Fibroblast of skin of left quadriceps (primary cell): Measurements from ENCODE around the gene AAMP.
"Not testable (repeated sequence)": the region's sequence is repeated elsewhere in the genome, so short reads cannot be mapped to it uniquely, and the experiment has no call there.

Source experiments
- DNase-seq, 2 experiments: peaks; one replicate each; pipeline ENCODE4 v3.0.0-alpha.2; 2013; ENCODE audit warnings: low read depth in 2 of 2

The AAMP gene, protein sequence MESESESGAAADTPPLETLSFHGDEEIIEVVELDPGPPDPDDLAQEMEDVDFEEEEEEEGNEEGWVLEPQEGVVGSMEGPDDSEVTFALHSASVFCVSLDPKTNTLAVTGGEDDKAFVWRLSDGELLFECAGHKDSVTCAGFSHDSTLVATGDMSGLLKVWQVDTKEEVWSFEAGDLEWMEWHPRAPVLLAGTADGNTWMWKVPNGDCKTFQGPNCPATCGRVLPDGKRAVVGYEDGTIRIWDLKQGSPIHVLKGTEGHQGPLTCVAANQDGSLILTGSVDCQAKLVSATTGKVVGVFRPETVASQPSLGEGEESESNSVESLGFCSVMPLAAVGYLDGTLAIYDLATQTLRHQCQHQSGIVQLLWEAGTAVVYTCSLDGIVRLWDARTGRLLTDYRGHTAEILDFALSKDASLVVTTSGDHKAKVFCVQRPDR

DNA sequence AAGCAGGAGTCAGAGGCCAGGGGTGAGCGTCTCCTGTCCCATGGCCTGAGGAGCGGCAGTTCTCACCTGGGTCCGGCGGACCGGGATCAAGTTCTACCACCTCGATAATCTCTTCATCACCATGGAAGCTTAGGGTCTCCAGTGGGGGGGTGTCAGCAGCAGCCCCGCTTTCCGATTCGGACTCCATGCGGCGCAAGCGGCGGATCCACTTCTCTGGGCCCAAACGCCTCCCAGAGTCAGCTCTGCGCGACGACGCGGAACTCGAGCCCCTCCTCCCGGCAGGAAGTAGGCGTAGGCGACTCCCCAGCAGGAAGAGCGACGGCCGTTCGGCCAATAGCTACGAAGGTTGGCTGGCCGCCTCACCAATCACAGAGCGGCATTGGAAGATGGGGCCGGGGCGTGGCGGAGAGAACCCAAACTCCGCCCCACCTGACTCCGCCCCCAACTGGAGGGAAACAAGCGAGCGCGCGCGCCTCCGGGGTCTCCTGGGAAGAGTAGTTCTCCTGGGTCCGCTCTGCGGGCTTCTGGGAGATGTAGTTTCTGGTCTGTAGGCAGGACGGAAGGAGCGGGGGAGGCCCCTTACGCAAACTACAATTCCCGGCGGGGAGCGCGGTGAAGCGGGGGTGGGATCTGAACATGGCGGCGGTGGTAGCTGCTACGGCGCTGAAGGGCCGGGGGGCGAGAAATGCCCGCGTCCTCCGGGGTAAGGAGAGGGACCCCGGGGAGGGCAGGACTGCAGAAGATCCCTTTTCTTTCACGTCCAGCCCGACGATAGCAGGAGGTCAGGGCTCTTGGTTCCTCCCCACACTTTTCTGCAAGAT is at the start of gene AAMP, which contains the start of gene PNKD:
Gene AAMP (minus strand): TSS at position 238 of the 821 bp plus-strand sequence. CDS start 51 bp downstream, at position 187.
Gene PNKD (plus strand): TSS at position 620 of the 821 bp plus-strand sequence. CDS start 17 bp downstream, at position 637.
- peak; percentile 99 to 100 for DNase-seq

DNA sequence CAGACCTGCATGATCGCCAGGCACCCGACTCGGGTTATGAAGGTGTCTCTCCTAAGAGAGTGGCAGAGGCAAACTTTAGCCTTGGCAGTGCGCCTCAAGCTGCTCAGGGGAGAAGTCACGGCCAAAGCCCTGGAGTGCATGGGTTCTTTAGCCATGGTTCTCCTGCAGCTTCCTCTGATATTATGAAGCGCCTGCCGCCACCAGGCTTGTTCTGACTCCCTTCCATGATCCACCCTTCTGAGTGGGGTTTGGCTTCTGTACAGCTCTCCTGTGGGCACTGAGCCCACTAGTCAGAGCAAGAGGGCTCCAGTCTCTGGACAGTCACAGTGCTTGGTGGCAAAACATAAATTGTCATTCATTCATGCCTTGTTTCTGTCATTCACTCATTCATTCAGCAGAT is 48.3 kb upstream of the AAMP start:
- DNase-seq: no peak

- DNase-seq: no peak
Observed at GRCh38 chr2:218317835-218318234, 47.9 kb upstream of the AAMP start.

DNA sequence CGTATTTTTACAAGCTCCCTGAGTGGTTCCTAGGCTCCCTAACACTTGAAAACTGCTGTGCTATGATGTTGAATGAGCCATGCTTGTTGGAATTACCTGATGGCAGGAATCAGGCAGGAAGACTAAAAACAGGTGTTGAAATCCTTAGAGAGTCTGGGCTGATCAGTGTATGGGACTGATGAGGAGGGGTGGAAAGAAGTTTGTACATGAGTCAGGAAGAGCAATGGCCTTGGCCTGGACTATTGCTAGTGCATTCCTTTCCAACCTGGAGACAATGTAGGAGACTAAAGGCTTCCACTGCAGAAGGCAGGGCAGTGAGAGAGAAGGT is 47.3 kb upstream of the AAMP start:
- DNase-seq: no peak

DNA sequence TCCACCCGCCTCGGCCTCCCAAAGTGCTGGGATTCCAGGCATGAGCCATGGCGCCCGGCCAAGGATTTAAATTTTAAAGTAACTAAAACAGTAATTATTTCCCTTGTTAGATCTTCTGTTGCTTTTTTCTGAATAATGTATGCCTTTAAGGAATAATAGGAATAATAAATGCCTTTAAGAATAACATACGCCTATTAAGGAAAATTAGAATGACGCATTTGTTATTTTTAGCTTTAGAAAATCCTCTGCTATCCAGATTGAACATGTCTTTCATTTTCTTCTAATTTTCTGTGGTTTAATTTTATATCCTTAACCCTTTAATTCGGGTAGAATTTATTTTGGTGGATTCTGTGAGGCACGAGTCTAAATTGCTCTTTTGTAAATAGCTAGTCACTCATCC is 45.5 kb upstream of the AAMP start:
- DNase-seq: no peak

DNA sequence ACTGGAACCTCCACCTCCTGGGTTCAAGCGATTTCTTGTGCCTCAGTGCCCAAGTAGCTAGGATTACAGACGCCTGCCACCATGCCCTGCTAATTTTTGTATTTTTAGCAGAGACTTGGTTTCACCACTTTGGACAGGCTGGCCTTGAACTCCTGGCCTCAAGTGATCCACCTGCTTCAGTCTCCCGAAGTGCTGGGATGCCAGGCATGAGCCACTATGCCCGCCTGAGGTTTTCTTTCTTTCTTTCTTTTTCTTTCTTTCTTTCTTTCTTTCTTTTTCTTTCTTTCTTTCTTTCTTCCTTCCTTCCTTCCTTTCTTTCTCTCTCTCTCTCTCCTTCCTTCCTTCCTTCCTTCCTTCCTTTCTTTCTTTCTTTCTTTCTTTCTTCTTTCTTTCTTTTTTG is 44.8 kb upstream of the AAMP start:
- not testable (repeated sequence) for DNase-seq

- no peak for DNase-seq
Observed at GRCh38 chr2:218313356-218313755, 43.4 kb upstream of the AAMP start.

- DNase-seq: no peak
Observed at GRCh38 chr2:218312267-218312756, 42.4 kb upstream of the AAMP start.

- DNase-seq: not testable (repeated sequence)
Observed at GRCh38 chr2:218311541-218312266, 41.8 kb upstream of the AAMP start.

DNA sequence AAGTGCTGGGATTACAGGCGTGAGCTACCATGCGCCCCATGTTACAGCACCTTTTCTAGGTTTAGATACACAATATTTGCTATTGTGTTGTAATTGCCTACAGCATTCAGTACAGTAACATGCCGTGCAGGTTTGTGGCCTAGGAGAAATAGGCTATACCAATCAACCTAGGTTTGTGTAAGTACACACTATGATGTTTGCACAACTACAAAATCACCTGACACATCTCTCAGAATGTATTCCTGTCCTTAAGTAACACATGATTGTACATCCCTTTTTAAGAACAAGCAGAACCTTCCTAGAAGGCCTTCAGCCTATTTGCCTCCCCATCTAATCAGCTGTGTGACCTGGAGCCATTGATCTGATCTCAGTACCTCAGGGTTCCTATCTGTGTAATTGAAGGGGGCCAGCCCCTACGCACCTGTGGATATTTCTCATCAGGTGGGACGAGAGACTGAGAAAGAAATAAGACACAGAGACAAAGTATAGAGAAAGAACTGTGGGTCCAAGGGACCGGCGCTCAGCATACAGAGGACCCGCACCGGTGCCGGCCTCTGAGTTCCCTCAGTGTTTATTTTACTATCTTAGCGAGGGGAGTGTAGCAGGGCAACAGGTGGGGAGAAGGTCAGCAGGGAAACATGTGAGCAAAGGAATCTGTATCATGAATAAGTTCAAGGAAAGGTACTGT is 41.1 kb upstream of the AAMP start:
- DNase-seq: no peak

GRCh38 chr2:218307415-218308090 is 37.6 kb upstream of the AAMP start:
- DNase-seq: no peak

- no peak for DNase-seq
Observed at GRCh38 chr2:218306184-218306920, 36.4 kb upstream of the AAMP start.

DNA sequence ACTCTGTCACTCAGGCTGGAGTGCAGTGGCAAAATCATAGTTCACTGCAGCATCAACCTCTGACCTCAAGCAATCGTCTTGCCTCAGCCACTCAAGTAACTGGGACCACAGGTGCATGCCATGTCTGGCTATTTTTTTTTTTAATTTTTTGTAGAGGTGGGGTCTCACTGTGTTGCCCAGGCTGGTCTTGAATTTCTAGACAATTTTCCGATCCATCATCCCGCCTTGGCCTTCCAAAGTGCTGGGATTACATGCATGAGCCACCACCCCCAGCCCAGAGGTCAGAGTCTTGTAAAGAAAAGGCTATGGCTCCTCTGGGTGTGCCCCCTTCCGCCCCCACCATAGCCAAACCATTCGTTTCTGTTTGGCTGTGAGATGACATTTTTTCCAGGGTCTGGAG is 35.4 kb upstream of the AAMP start:
- DNase-seq: no peak

DNA sequence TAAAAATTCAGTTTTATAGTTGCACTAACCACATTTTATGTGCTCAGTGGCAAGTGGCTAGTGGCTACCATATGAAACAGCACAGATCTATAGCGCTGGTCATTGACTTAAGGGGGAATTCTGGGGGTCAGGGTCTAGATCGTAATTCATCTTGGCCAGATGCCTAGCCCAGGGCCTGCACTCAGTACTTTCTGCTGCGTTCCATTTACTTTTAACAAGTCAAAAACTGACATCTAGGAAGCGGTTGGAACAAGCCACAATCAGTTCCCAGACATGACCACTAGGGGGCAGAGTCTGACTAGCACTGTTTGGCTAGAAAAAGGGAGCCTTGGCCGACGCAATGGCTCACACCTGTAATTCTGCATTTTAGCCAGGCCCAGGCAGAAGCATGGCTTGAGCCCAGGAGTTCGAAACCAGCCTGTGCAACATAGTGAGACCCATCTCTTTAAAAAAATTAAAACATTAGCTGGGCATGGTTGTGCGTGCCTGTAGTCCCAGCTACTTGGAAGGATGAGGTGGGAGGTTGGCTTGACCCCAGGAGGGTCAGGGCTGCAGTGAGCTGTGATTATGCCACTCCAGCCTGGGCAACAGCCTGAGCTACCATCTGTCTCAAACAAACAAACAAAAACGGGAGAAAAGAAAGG is 31.4 kb upstream of the AAMP start:
- DNase-seq: peak; percentile 51 to 54

DNA sequence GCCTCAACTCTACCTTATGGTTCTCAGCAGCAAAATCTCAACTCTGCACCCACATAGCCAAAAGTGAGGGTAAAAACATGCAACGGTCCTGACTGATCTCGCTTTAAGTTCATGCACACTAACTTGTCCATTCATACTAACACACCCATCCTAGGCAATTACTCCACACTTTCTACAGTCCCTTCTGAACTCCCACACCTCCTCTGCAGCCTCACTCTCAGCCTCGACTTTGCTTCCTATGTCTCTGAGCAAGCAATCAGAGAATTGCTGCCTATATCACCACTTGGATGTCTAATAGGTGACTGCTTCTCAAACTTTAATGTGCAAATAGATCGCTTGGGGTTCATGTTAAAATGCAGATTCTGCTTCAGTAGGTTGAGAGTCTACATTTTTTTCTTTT is 30.2 kb upstream of the AAMP start:
- DNase-seq: no peak

DNA sequence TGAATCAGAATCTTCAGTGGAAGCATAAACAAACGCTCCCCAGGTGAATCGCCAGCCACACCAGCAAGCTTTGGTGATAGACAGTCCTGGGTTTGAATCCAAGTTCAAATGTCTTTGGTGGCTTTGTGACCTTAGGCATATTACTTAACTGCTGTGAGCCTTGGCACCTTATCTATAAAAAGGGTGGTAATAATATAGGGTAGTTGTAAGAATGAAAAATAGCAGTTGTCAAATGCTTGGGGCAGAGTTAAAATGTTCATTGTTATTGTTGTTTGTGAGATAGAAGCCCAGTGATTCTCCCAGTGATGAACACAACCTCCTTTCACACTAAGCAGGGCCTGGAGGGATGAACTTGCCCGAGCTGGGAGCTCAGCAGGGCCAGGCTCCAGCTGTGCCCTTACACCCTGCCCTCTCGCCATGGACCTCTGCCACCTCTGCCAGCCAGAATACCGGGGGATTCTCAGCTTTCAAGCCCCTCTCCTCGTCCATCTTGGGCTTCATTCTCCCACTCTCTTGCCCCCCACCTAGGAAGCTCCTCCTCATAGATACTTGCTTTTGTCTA is 28.5 kb upstream of the AAMP start:
- DNase-seq: no peak

- DNase-seq: no peak
Observed at GRCh38 chr2:218296847-218297246, 26.9 kb upstream of the AAMP start.

DNA sequence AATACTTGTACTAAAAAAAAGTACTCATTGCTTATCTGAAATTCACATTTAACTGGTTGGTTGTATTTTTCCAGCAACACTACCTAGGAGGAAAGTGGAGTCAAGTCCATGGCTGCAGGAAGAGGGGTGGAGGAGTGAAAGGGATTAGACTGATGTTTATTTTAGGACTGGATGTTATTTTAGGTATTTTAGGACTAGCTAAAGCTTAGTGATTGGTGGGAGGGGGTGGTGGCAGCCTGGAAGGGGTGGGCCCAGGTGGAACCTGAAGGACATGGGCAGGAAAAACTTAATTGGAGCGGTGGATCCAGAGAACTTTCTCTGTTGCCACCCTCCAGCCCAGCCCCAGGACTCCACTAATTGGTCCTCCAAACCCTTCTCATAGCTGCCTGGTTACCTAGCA is 26.3 kb upstream of the AAMP start:
- no peak for DNase-seq

DNA sequence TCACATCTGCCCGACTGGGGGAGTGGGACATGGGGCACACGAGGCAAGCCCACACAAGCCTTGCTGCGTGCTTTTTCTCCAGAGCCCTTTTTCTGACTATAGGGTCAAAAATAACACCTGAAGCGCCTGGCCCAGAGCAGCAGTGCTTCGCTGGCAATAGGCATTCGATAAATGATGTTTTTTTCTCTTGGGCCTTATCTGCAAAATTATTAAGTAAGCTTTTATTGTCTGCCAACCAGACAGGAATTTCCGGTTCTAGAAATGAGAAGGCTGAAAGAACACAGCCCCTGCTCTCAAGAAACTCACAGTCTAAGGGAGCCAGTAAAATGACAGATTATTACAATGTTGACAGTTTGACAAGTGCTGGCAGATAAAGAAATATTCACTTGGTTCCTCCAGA is 25.1 kb upstream of the AAMP start:
- no peak for DNase-seq
